A673 (cell line): ENCODE results near the gene THOC5. TPM values are rescaled to one million over a fixed set of nuclear protein-coding genes. Genes with fewer than 3 reads are reported as not detected.

Source experiments
- BruUV-seq: library from RNA; stranded (reverse); fragments of 400-500 nt; replicated peaks from 2 replicates; lab custom pipeline; 2021; lab: Mats Ljungman, UMichigan
- CTCF ChIA-PET: fragments of 300-600 bp; sonication (Branson Sonifier 250); formaldehyde crosslinking; loops from one replicate; lab custom pipeline; 2022; ENCODE audit warnings: antibody characterized with exemption; lab: Charles Lee
- POLR2A ChIA-PET: fragments of 300-600 bp; sonication (Branson Sonifier 250); formaldehyde crosslinking; loops from one replicate; lab custom pipeline; 2022; ENCODE audit warnings: antibody characterized with exemption; ENCODE audit not compliant: low non-redundant PET; lab: Charles Lee
- DNase-seq: peaks from one replicate; pipeline ENCODE4 v3.0.0-alpha.2; 2015; ENCODE audit warnings: low spot score
- H3K27ac ChIP-seq: fragments of 200-600 bp; sonication (generic); 2 replicates; pipeline ENCODE4 v1.5.1; 2016; ENCODE audit warnings: mixed run types, low read depth, mild to moderate bottlenecking, mixed read lengths, antibody characterized with exemption, low read length; ENCODE audit not compliant: poor library complexity, severe bottlenecking
- H3K27me3 ChIP-seq: fragments of 200-600 bp; sonication (generic); replicated peaks from 2 replicates; pipeline ENCODE4 v1.6.1; 2017; ENCODE audit warnings: mixed run types, low read depth, mild to moderate bottlenecking, mixed read lengths, antibody characterized with exemption, low read length; ENCODE audit not compliant: insufficient read depth, poor library complexity
- H3K36me3 ChIP-seq: fragments of 200-600 bp; sonication (generic); 2 replicates; pipeline ENCODE4 v1.6.1; 2016; ENCODE audit warnings: mixed run types, mild to moderate bottlenecking, mixed read lengths, antibody characterized with exemption, low read length; ENCODE audit not compliant: insufficient read depth, poor library complexity, severe bottlenecking
- H3K4me1 ChIP-seq: fragments of 200-600 bp; sonication (generic); 2 replicates; pipeline ENCODE4 v1.6.1; 2017; ENCODE audit warnings: mixed run types, mild to moderate bottlenecking, mixed read lengths, antibody characterized with exemption, low read length; ENCODE audit not compliant: insufficient read depth, poor library complexity, severe bottlenecking
- H3K4me3 ChIP-seq: fragments of 200-600 bp; sonication (generic); 2 replicates; pipeline ENCODE4 v1.5.1; 2016; ENCODE audit warnings: low read depth, mixed run types, mild to moderate bottlenecking, mixed read lengths, low read length; ENCODE audit not compliant: poor library complexity, severe bottlenecking
- H3K9me3 ChIP-seq: fragments of 200-600 bp; sonication (generic); 2 replicates; pipeline ENCODE4 v1.6.1; 2016; ENCODE audit warnings: mixed run types, low read depth, mild to moderate bottlenecking, mixed read lengths, antibody characterized with exemption, low read length; ENCODE audit not compliant: poor library complexity, severe bottlenecking
- EZH2 ChIP-seq: fragments of 200-600 bp; sonication (generic); IDR thresholded peaks from 2 replicates; pipeline ENCODE4 v1.6.1; 2017; ENCODE audit warnings: borderline replicate concordance, low read depth, mild to moderate bottlenecking, mixed read lengths, antibody characterized with exemption, low read length; ENCODE audit not compliant: poor library complexity, severe bottlenecking
- intact Hi-C: fragments of 100-400 bp; cut with micrococcal nuclease; formaldehyde crosslinking; loops from one replicate; pipeline ENCODE4 v1.10.0; 2022; ENCODE audit not compliant: unreplicated experiment
- total RNA-seq: library from RNA; stranded (reverse); gene quantifications from 2 replicates; pipeline ENCODE4 v1.2.3, GENCODE V29; 2021
- TF ChIP-seq, protein P1 (sequence below): fragments of 300-800, 200-600 bp; sonication (generic); conservative IDR thresholded peaks from 2 replicates; pipeline ENCODE4 v1.5.1; 2017; ENCODE audit warnings: low read depth, mild to moderate bottlenecking, antibody characterized with exemption, low read length, moderate library complexity, mixed read lengths

THOC5 gene
- total RNA-seq, 1 experiment from 2014 or later = 101 TPM

DNA sequence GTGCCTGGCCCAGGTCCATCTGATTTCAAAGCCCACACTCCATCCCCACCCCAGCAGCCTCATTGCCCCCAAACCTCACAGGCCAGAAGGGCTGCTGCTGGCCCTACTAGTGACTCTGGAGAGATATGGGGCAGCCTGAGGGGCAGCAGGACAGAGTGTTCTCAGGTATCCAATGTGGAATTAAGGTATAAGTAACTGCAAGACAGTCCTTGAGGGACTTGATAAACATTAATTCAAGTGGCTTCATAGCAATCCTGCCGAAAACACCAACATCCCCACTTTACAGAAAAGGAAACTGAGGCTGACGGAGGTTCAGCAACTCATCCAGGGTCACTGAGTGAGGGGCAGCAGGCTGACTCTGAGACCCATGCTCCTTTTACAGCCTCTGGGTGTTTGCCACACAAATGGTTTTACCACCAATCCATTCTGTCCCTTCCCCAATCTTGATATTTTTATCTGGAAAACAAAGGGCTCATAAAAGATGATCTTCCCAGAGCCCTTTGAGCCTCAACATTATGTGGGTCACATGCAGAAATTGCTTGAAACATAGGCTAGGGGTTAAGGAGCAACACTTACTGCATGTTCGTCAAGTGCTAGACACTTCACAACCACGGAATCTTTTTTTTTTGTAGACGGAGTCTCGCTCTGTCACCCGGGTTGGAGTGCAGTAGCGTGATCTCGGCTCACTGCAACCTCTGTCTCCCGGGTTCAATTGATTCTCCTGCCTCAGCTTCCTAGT lies 25.1 kb upstream of the THOC5 start:
- H3K9me3 ChIP-seq = no peaks in the 10 kb centered on the region
- intact Hi-C loops = no loop called here
- H3K4me1 ChIP-seq = no peaks in the 10 kb centered on the region
- no peak for DNase-seq
- no peak for TF ChIP-seq EZH2
- TF ChIP-seq, protein P1, sequence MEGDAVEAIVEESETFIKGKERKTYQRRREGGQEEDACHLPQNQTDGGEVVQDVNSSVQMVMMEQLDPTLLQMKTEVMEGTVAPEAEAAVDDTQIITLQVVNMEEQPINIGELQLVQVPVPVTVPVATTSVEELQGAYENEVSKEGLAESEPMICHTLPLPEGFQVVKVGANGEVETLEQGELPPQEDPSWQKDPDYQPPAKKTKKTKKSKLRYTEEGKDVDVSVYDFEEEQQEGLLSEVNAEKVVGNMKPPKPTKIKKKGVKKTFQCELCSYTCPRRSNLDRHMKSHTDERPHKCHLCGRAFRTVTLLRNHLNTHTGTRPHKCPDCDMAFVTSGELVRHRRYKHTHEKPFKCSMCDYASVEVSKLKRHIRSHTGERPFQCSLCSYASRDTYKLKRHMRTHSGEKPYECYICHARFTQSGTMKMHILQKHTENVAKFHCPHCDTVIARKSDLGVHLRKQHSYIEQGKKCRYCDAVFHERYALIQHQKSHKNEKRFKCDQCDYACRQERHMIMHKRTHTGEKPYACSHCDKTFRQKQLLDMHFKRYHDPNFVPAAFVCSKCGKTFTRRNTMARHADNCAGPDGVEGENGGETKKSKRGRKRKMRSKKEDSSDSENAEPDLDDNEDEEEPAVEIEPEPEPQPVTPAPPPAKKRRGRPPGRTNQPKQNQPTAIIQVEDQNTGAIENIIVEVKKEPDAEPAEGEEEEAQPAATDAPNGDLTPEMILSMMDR = no peak
- H3K4me3 ChIP-seq = no peak overlapping the region
- CTCF ChIA-PET = no interaction called here
- H3K27ac ChIP-seq = no peak overlapping the region
- H3K27me3 ChIP-seq = no peaks in the 10 kb centered on the region
- no peaks in the 10 kb centered on the region for H3K36me3 ChIP-seq
- POLR2A ChIA-PET = interaction anchor here (0.6 kb wide), 1 partner anchor 1390 kb away, joined by 6 read pairs; the partner anchor contains the start of gene MORC2
- no TSS peak for BruUV-seq

DNA sequence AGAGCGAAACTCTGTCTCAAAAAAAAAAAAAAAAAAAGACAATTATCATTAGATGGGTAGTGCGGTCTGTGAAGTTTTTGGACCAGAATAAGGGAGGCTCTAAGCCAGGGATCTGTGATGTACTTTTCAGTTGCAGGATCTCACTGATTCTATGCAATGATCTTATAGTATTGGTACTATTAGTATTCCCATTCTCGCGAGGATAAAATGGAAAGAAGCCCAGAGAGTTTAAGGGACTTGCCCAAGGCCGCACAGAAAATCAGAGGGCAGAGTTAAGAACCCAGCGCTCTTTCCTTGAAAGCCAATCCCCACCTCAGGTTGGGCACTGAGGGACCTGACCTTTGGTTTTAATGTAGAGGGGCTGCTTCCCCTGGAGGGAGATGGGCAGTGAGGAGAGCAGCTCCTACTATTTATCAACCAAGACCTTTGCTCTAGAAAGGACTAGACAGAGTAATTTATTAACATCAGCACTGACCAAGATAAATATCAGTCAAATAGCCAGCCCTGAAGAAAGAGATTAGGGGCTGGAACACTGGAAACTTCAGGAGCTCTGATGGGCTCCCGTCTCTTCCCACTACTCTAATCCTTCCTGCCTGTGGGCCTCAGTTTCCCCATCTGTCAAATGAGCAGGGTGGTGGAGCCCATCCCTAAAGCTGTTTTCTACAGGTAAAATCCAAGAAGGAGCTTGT lies 21.3 kb upstream of the THOC5 start:
- no peak overlapping the region for H3K27ac ChIP-seq
- intact Hi-C loops = no loop called here
- ChIA-PET CTCF (no interaction called here), POLR2A (no interaction called here)
- no peaks in the 10 kb centered on the region for H3K4me1 ChIP-seq
- no peak overlapping the region for H3K4me3 ChIP-seq
- TF ChIP-seq, protein P1 = no peak
- TF ChIP-seq EZH2 = no peak
- DNase-seq = no peak
- no peaks in the 10 kb centered on the region for H3K27me3 ChIP-seq
- no peaks in the 10 kb centered on the region for H3K9me3 ChIP-seq
- H3K36me3 ChIP-seq = peaks cover 3% of the 10 kb centered on the region
- BruUV-seq = no TSS peak

DNA sequence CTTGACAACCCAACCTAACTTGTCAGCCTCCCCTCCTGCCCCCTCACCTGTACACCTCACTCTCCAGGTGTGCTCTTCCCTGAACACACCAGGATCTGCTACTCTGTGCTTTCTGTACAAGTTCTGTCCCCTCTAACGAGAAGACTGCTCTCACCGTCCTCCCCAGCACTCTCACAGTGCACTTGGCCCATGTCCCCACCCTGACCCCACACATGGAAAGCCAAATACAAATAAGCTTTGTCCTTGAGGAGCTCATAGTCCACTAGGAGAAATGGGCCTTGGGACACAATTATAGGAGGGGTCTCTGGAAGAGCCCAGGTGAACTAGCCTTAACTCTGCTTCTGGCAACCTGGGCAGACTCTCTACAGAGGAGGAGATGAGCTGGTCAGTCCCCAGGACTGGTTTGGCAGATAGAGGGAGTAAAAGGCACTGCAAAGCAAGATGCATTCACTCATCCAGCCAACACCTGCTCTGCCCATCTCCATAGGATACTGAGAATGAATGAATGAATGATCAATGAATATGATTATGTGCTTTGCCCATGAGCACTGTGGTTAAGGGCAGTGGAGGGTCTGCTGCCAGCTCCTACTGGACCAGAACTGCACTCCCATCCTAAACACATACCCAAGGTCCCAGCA lies 17.5 kb upstream of the THOC5 start:
- no peak for DNase-seq
- Histone ChIP-seq H3K4me1 (no peaks in the 10 kb centered on the region), H3K36me3 (peaks cover 22% of the 10 kb centered on the region), H3K4me3 (no peak overlapping the region), H3K9me3 (no peaks in the 10 kb centered on the region), H3K27me3 (no peaks in the 10 kb centered on the region), H3K27ac (no peak overlapping the region)
- no TSS peak for BruUV-seq
- TF ChIP-seq, protein P1 = no peak
- TF ChIP-seq EZH2 = no peak
- CTCF ChIA-PET = no interaction called here
- POLR2A ChIA-PET = no interaction called here
- intact Hi-C loops = no loop called here
